Measurements from ENCODE around the gene DPH1. TPM values are rescaled to one million over a fixed set of nuclear protein-coding genes. Genes with fewer than 3 reads are reported as not detected.

Gene DPH1
- total RNA-seq, 1 experiment from 2014 or later = 14.4 TPM

Other genes with a start within 250 kb of the DPH1 start
- 9.6 and 10.1 TPM in 2 replicates for gene SMYD4, start 200.3 kb upstream of the DPH1 start, total RNA-seq (2014; rRNA removed; shearing (Covaris generic))
- 38.7 and 45.4 TPM in 2 replicates for gene RPA1, start 200.1 kb upstream of the DPH1 start, total RNA-seq (2014; rRNA removed; shearing (Covaris generic))
- gene RTN4RL1, start 4.8 kb upstream of the DPH1 start, total RNA-seq (2014; rRNA removed; shearing (Covaris generic)) = 0.61 and 0.83 TPM in 2 replicates
- 14.1 and 17.2 TPM in 2 replicates for gene OVCA2, start 11.9 kb downstream of the DPH1 start, total RNA-seq (2014; rRNA removed; shearing (Covaris generic))
- 0.13 and 0.18 TPM in 2 replicates for gene HIC1, start 24.9 kb downstream of the DPH1 start, total RNA-seq (2014; rRNA removed; shearing (Covaris generic))

Data from SJCRH30 (cell line).